HepG2 (cell line): ENCODE data around the gene ENGASE.

ENCODE experiments used
- RAD21 ChIP-seq: fragments of 450-650 bp; formaldehyde crosslinking; IDR thresholded peaks from 2 replicates; pipeline ENCODE4 v1.5.0; 2020; ENCODE audit warnings: mild to moderate bottlenecking
- TAF1 ChIP-seq: sonication (generic); formaldehyde crosslinking; IDR thresholded peaks from 2 replicates; pipeline ENCODE4 v1.4.0; 2020; ENCODE audit warnings: missing genetic modification reagents
- U2AF2 ChIP-seq: fragments of 200-400 bp; formaldehyde crosslinking; IDR thresholded peaks from 2 replicates; pipeline ENCODE4 v1.6.1; 2017; ENCODE audit warnings: low read depth, mild to moderate bottlenecking, low read length
- ZSCAN22 ChIP-seq: sonication (generic); formaldehyde crosslinking; IDR thresholded peaks from 2 replicates; pipeline ENCODE4 v1.4.0; 2020; ENCODE audit warnings: mild to moderate bottlenecking, missing genetic modification reagents
- ZSCAN9 ChIP-seq: IDR thresholded peaks from 2 replicates; pipeline ENCODE4 v1.6.1; 2016; ENCODE audit warnings: borderline replicate concordance
- TF ChIP-seq, protein P1 (sequence below): sonication (generic); formaldehyde crosslinking; IDR thresholded peaks from 2 replicates; pipeline ENCODE4 v1.8.1; 2023; ENCODE audit warnings: missing genetic modification reagents, inconsistent platforms, borderline replicate concordance
- TF ChIP-seq, protein P2 (sequence below), 2 experiments: sonication (generic) in 1 of 2; formaldehyde crosslinking in 1 of 2; IDR thresholded peaks; 2 replicates each; pipeline versions ENCODE4 v1.5.1 to v1.6.1; 2011 to 2020; ENCODE audit warnings: borderline replicate concordance in 1 of 2, low read depth in 1 of 2, low read length in 1 of 2, mild to moderate bottlenecking in 1 of 2, missing genetic modification reagents in 1 of 2, moderate library complexity in 1 of 2
- TF ChIP-seq, protein P3 (sequence below): sonication (generic); formaldehyde crosslinking; IDR thresholded peaks from 2 replicates; pipeline ENCODE4 v1.8.1; 2022; ENCODE audit warnings: mild to moderate bottlenecking, missing genetic modification reagents
- TF ChIP-seq, protein P4 (sequence below): sonication (generic); formaldehyde crosslinking; conservative IDR thresholded peaks from 2 replicates; pipeline ENCODE4 v1.4.0; 2020; ENCODE audit warnings: missing genetic modification reagents

DNA sequence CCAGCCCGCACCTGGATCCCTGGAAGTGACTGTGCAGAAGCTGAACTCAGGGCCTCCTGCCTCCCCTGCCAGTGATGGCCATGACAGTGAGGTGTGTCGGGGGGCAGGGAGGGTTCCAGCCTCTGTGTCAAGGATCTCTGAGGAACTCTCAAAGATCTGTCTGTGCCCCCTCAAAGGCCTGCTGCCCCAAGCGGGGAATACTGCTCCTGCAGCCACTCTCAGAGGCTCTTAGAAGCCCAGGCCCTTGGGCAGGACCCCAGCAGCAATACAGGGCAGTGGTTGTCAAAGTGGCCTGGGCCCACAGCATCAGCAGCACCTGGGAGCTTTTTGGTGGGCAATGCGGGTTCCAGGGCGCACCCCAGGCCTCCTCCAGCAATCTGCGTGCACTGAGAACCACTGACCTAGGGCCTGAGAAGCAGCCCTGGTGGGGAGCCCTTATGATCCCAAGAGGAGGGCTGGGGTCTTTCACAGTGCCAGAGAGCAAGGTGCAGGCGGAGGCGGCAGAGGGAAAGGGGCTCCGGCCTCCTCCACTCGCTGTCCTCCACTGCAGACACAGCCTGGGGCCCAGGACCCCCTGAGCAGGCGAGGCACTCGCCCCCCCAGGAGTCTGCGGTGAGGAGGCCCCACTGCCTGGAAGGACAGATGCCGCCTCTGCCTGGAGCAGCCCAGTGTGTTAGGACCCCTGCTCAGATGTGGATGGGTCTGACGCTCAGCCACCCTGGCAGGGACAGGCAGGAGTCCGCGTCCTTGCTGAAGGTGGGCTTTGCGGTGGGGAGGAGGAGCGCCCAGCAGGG is 42.1 kb downstream of the ENGASE start:
- TF ChIP-seq, protein P1, sequence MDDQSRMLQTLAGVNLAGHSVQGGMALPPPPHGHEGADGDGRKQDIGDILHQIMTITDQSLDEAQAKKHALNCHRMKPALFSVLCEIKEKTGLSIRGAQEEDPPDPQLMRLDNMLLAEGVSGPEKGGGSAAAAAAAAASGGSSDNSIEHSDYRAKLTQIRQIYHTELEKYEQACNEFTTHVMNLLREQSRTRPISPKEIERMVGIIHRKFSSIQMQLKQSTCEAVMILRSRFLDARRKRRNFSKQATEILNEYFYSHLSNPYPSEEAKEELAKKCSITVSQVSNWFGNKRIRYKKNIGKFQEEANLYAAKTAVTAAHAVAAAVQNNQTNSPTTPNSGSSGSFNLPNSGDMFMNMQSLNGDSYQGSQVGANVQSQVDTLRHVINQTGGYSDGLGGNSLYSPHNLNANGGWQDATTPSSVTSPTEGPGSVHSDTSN = no peak
- TF ChIP-seq ZSCAN9 (CRISPR knock-in tag) = no peak
- no peak for TF ChIP-seq RAD21 (CRISPR knock-in tag)
- TF ChIP-seq, protein P2, sequence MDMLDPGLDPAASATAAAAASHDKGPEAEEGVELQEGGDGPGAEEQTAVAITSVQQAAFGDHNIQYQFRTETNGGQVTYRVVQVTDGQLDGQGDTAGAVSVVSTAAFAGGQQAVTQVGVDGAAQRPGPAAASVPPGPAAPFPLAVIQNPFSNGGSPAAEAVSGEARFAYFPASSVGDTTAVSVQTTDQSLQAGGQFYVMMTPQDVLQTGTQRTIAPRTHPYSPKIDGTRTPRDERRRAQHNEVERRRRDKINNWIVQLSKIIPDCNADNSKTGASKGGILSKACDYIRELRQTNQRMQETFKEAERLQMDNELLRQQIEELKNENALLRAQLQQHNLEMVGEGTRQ (IDR thresholded peaks at IDR 0.05; ENCODE audit: low read depth, low read length) = no peak
- TF ChIP-seq, protein P2 (CRISPR knock-in tag; IDR thresholded peaks at IDR 0.05; ENCODE audit: borderline replicate concordance) = no peak
- TF ChIP-seq U2AF2 = no peak
- TF ChIP-seq ZSCAN22 (CRISPR knock-in tag) = no peak
- TF ChIP-seq, protein P3, sequence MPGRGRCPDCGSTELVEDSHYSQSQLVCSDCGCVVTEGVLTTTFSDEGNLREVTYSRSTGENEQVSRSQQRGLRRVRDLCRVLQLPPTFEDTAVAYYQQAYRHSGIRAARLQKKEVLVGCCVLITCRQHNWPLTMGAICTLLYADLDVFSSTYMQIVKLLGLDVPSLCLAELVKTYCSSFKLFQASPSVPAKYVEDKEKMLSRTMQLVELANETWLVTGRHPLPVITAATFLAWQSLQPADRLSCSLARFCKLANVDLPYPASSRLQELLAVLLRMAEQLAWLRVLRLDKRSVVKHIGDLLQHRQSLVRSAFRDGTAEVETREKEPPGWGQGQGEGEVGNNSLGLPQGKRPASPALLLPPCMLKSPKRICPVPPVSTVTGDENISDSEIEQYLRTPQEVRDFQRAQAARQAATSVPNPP (CRISPR knock-in tag) = no peak
- TF ChIP-seq, protein P4, sequence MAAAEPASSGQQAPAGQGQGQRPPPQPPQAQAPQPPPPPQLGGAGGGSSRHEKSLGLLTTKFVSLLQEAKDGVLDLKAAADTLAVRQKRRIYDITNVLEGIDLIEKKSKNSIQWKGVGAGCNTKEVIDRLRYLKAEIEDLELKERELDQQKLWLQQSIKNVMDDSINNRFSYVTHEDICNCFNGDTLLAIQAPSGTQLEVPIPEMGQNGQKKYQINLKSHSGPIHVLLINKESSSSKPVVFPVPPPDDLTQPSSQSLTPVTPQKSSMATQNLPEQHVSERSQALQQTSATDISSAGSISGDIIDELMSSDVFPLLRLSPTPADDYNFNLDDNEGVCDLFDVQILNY (CRISPR knock-in tag) = no peak
- TF ChIP-seq TAF1 = no peak
